ENCODE data around the gene CDK10. TPM values are rescaled to one million over a fixed set of nuclear protein-coding genes. Genes with fewer than 3 reads are reported as not detected.

Gene CDK10
- total and polyA plus RNA-seq, 9 of the 15 experiments (the other 6 are each of a cell fraction or from before 2014, with no cell fraction given), result 2.0 to 85.1 (median 40.1) TPM

- TF ChIP-seq CREB5 (CRISPR knock-in tag; IDR thresholded peaks at IDR 0.05) (no peak), EP300 (IDR thresholded peaks at IDR 0.05; ENCODE audit: low read length) (no peak), NUFIP1 (IDR thresholded peaks at IDR 0.05; ENCODE audit: partially characterized antibody) (no peak), SP1 (CRISPR knock-in tag; IDR thresholded peaks at IDR 0.05) (0 out of 2 replicates have a peak, but pooled peaks have one; percentile 23), EP400 (IDR thresholded peaks at IDR 0.05) (no peak), ILF3 (IDR thresholded peaks at IDR 0.05; ENCODE audit: borderline replicate concordance) (no peak), ETS1 (conservative IDR thresholded peaks at IDR 0.05; ENCODE audit: control insufficient read depth, low read depth, low read length) (peak; percentile 60), ZNF561 (CRISPR knock-in tag; conservative IDR thresholded peaks at IDR 0.05) (no peak), ZNF253 (CRISPR knock-in tag; conservative IDR thresholded peaks at IDR 0.05) (no peak), PHTF2 (CRISPR knock-in tag; IDR thresholded peaks at IDR 0.05) (no peak), ZNF354B (CRISPR knock-in tag; IDR thresholded peaks at IDR 0.05) (no peak), U2AF2 (optimal IDR thresholded peaks at IDR 0.05; ENCODE audit: low read depth, low read length) (no peak), ARID2 (IDR thresholded peaks at IDR 0.05) (peak; percentile 83), FOXJ3 (CRISPR knock-in tag; IDR thresholded peaks at IDR 0.05) (no peak), ZBTB8A (IDR thresholded peaks at IDR 0.05; ENCODE audit: partially characterized antibody) (no peak), HDAC1 (IDR thresholded peaks at IDR 0.05) (0 out of 4 replicates have a peak, but pooled peaks of 1 of the 2 experiments have one; percentile 26), SRSF7 (optimal IDR thresholded peaks at IDR 0.05; ENCODE audit: low read depth, low read length) (no peak), CXXC5 (CRISPR knock-in tag; IDR thresholded peaks at IDR 0.05) (peak; percentile 22)
- TF ChIP-seq, protein P1, sequence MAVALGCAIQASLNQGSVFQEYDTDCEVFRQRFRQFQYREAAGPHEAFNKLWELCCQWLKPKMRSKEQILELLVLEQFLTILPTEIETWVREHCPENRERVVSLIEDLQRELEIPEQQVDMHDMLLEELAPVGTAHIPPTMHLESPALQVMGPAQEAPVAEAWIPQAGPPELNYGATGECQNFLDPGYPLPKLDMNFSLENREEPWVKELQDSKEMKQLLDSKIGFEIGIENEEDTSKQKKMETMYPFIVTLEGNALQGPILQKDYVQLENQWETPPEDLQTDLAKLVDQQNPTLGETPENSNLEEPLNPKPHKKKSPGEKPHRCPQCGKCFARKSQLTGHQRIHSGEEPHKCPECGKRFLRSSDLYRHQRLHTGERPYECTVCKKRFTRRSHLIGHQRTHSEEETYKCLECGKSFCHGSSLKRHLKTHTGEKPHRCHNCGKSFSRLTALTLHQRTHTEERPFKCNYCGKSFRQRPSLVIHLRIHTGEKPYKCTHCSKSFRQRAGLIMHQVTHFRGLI (CRISPR knock-in tag; IDR thresholded peaks at IDR 0.05), result no peak
- TF ChIP-seq, protein P2, sequence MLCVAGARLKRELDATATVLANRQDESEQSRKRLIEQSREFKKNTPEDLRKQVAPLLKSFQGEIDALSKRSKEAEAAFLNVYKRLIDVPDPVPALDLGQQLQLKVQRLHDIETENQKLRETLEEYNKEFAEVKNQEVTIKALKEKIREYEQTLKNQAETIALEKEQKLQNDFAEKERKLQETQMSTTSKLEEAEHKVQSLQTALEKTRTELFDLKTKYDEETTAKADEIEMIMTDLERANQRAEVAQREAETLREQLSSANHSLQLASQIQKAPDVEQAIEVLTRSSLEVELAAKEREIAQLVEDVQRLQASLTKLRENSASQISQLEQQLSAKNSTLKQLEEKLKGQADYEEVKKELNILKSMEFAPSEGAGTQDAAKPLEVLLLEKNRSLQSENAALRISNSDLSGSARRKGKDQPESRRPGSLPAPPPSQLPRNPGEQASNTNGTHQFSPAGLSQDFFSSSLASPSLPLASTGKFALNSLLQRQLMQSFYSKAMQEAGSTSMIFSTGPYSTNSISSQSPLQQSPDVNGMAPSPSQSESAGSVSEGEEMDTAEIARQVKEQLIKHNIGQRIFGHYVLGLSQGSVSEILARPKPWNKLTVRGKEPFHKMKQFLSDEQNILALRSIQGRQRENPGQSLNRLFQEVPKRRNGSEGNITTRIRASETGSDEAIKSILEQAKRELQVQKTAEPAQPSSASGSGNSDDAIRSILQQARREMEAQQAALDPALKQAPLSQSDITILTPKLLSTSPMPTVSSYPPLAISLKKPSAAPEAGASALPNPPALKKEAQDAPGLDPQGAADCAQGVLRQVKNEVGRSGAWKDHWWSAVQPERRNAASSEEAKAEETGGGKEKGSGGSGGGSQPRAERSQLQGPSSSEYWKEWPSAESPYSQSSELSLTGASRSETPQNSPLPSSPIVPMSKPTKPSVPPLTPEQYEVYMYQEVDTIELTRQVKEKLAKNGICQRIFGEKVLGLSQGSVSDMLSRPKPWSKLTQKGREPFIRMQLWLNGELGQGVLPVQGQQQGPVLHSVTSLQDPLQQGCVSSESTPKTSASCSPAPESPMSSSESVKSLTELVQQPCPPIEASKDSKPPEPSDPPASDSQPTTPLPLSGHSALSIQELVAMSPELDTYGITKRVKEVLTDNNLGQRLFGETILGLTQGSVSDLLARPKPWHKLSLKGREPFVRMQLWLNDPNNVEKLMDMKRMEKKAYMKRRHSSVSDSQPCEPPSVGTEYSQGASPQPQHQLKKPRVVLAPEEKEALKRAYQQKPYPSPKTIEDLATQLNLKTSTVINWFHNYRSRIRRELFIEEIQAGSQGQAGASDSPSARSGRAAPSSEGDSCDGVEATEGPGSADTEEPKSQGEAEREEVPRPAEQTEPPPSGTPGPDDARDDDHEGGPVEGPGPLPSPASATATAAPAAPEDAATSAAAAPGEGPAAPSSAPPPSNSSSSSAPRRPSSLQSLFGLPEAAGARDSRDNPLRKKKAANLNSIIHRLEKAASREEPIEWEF (CRISPR knock-in tag; IDR thresholded peaks at IDR 0.05), result no peak
These were observed 14.3 kb downstream of the CDK10 start (continued) for GRCh38 chr16:89700649-89701424.
